GM12874 (cell line): ENCODE data around the gene MBP.

Experiments used
- TF ChIP-seq, protein P1 (sequence below): IDR thresholded peaks from 2 replicates; pipeline ENCODE4 v1.5.1; 2011; ENCODE audit warnings: low read depth, mild to moderate bottlenecking, control low read depth, low read length, moderate library complexity; ENCODE audit not compliant: insufficient read depth

MBP gene

DNA sequence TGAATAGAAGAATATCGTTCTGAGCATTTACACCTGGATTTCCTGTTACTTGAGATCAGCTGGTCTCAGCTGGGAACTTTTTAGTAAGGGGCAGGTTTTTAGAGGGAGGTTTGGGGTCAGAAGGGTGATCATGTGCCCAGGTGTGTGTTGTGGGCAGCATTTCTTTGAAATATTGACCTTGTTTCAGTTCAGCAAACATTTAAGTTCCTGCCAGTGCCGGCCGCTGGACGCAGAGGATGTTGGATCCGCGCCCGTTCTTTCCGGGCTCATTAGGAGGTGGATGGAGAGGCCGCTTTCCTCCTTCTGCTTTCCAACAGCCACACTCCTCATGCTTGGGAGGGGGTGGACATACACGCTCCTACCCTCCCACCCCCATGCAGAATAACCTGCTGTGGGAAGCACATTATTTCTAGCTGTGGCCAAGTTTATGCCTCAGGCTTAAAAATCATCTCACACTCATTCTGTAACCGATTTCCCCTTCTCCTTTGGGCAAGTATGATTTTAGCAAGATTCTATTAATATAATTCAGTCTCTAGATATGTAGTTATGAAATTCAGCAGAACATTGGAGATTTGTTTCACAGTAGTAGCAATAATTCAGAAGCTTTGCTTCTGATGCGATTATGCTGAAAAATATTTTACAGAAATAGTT is 178.9 kb downstream of the MBP start:
- TF ChIP-seq, protein P1, sequence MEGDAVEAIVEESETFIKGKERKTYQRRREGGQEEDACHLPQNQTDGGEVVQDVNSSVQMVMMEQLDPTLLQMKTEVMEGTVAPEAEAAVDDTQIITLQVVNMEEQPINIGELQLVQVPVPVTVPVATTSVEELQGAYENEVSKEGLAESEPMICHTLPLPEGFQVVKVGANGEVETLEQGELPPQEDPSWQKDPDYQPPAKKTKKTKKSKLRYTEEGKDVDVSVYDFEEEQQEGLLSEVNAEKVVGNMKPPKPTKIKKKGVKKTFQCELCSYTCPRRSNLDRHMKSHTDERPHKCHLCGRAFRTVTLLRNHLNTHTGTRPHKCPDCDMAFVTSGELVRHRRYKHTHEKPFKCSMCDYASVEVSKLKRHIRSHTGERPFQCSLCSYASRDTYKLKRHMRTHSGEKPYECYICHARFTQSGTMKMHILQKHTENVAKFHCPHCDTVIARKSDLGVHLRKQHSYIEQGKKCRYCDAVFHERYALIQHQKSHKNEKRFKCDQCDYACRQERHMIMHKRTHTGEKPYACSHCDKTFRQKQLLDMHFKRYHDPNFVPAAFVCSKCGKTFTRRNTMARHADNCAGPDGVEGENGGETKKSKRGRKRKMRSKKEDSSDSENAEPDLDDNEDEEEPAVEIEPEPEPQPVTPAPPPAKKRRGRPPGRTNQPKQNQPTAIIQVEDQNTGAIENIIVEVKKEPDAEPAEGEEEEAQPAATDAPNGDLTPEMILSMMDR = no peak

DNA sequence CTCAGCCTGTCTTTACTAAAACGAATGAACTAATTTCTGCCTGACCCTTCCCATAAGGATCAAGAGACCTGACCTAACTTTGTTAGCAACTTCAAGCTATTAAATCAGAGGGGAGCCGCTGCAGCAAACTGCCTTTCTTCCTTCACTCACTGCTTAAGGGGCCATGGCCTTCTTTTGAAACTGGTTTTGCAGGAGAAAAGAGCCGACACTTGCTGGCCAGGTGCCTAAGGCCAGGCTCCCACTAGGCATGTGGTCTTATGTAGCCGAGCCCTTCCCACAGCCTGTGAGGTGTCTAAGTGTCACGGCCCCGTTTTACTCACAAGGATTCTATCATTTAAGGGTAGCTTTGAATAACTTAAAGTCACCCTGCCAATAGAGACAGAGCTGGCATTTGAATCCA is 179.4 kb downstream of the MBP start:
- TF ChIP-seq, protein P1 = no peak

DNA sequence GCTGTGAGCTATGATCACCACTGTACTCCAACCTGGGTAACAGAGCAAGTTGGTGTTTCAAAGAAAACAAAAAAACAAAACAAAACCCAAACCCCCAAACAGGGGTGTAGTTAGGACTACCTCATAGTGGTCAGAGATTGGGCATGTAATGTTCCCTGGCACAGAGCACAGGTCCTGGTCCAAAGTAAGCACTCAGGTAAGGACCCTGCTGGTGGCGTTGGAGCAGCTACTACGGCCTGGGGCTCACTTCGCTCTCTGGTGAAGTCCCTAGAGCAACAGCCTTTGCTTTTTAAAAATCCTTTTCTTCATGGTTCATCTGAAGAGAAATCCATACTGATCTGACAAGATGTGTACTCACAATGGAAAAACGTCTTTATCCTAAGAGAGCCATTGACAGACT is 179.8 kb downstream of the MBP start:
- TF ChIP-seq, protein P1 = no peak

DNA sequence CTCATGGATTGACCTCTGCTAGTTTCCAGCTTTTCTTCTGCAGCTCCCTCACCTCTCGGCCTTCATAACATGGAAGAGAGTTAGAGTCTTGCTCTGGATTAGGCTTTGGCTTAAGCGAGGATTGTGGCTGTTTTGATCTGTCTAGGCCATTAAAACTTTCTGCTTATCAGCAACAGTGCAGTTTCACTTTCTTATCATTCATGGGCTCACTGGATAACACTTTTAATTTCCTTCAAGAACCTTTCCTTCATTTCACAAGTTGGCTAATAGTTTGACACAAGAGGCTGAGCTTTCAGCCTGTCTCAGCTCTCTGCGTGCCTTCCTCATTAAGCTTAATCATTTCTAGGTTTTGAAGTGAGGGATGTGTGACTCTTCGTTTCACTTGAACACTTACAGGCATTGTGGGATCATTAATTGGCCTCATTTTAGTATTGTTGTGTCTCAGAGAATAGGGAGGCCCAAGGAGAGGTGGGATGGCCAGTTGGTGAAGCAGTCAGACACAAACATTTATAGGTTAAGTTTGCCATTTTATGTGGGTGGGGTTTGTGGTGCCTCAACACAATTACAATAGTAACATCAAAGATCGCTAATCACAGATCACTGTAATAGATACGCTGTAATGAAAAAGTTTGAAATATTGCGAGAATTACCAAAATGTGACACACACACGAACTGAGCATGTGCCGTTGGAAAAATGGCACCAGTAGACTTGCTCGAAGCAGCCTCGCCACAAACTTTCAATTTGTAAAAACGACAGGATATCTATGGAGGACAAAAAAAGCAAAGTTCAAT is 180.9 kb downstream of the MBP start:
- TF ChIP-seq, protein P1 = no peak

DNA sequence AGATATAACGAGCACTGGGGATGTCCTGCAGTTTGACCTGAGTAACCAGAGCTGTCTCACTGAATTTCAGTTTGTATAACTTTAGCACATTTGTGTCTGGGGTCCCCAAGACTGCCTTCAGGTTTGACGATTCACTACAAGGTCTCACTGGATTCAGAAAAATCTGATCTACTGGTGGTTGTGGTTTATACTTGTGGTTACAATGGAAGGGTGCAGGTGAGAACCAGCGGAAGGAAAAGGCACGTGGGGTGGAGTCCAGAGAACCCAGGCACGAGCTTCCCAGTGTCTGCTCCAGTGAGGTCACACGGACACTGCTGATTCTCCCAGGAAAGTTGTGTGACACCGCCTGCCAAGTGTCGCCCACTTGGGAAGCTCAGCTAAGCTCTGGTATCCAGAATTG is 184.2 kb downstream of the MBP start:
- TF ChIP-seq, protein P1 = no peak

DNA sequence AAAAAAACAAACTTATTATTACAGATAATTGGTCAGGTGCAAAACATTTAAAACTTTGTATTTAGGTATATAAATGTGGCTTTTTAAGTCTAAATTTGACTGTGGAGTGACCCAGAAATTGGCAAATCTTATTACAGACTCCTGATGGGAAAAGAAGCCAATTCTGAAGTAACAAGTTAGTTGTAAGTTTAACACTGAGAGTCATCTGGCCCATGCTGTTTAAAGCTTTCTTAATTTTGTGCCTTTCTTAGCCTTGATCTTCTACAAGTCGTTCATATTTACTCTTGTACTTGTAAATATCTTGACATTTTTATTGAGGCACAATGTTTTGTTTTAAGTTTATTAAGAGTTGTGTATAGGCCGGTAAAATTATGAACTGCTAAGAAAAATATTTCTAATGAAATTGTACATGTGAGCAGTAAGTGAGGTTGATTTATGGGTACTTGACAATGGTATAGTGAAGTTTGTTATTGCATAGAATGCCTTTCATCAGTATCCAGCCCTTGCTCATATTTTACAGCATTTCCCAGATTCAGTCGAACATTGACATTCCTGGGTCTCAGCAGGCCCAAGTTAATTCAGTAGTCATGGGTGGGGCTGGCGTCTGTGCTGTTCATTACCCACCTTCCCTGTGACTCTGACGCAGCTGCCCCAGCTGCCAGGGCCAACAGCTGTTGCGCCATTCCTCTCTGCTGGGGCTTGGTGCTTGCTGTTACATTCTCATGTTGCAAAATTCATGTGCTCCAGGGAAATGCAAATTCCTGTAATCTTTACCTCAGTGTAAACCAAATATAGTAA is 188.8 kb downstream of the MBP start:
- TF ChIP-seq, protein P1 = no peak

DNA sequence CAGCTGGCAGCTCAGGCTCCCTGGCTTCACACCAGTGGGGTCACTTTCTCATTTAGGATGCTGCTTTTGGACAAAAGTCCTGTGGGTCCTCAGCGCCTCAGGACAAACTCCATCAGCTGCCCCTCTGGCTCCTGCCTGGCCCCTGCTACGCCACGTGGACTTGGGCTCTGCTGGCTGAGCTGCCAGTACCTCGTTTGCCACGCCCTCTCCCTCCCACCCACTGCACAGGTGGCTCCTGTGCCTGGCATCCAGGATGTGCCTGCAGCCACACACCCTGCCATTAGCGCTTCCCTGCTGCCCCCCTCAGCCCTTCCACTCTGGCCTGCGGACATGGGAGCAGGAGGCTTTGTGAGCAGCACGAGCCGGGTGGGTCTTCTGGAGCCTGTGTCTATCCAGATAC is 191.3 kb downstream of the MBP start:
- TF ChIP-seq, protein P1 = no peak
